ENCODE measurements around the gene CXorf66.
"Not testable (repeated sequence)": the region's sequence is repeated elsewhere in the genome, so short reads cannot be mapped to it uniquely, and the experiment has no call there.

CXorf66 gene

GRCh38 chrX:139965421-139965820 lies at the start of gene CXorf66:
CXorf66 (minus strand) TSS chrX:139965521; CDS start chrX:139965496, 25 bp downstream.
- Mint-ChIP-seq H3K27ac (no peak within 1 kb of the TSS), H3K4me1 (no peaks in the 10 kb centered on the region), H3K4me3 (no peak within 1 kb of the TSS), H3K9me3 (no peaks in the 10 kb centered on the region), H3K36me3 (ENCODE audit: low read depth) (no peaks in the 10 kb centered on the region), H3K27me3 (peaks cover 11% of the 10 kb centered on the region)
- no peak for ATAC-seq
- no peak for DNase-seq

GRCh38 chrX:139982856-139983255 lies 17.5 kb upstream of the CXorf66 start:
- Mint-ChIP-seq H3K27me3 (no peaks in the 10 kb centered on the region), H3K9me3 (no peaks in the 10 kb centered on the region), H3K4me1 (no peaks in the 10 kb centered on the region), H3K4me3 (no peak overlapping the region), H3K36me3 (ENCODE audit: low read depth) (no peaks in the 10 kb centered on the region), H3K27ac (no peak overlapping the region)
- no peak for ATAC-seq
- no peak for DNase-seq

DNA sequence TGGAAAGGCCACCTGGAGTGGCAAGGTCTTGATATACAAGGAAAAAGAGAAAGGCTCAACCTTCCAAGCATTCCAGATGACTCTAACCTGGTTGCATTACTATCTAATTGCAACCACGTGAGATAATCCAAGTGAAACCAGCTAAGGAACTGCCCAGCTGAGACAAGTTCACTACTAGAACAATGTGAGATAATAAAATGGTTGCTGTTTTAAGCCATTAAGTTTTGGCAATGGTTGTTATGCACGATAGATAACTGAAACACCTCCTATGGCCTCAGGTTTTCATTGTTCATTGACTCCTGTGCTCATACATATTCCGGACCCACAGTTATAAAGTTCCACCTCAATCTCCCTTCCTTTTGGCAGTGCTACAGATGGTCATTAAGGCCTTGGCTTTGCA lies 9.2 kb upstream of the CXorf66 start:
- no peak overlapping the region for H3K4me3 Mint-ChIP-seq
- peaks cover 1% of the 10 kb centered on the region for H3K4me1 Mint-ChIP-seq
- ATAC-seq (no peak), DNase-seq (no peak)
- H3K27ac Mint-ChIP-seq: no peak overlapping the region
- H3K36me3 Mint-ChIP-seq (ENCODE audit: low read depth): no peaks in the 10 kb centered on the region
- H3K27me3 Mint-ChIP-seq: peaks cover 5% of the 10 kb centered on the region
- no peaks in the 10 kb centered on the region for H3K9me3 Mint-ChIP-seq

GRCh38 chrX:139972629-139973624 lies 7.6 kb upstream of the CXorf66 start:
- Mint-ChIP-seq H3K27me3 (peaks cover 5% of the 10 kb centered on the region), H3K36me3 (ENCODE audit: low read depth) (no peaks in the 10 kb centered on the region), H3K4me1 (peaks cover 1% of the 10 kb centered on the region), H3K27ac (no peak overlapping the region), H3K9me3 (no peaks in the 10 kb centered on the region), H3K4me3 (no peak overlapping the region)
- ATAC-seq (no peak), DNase-seq (no peak)

DNA sequence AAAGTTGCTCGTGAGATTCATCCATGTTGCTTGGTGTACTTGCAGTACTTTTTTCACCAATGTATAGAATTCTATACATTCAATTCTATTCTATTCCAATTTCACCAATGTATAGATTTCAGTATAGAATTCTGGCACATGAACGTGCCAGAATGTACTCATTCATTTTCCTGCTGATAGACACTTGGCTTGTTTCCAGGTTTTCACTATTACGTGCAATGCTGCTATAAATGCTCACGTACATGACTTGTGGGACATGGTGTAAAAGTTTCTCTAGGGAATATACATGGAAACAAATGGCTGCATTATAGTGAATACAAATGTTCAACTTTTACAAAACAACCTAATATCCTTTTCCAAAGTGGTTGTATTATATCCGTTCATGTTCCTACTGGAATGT lies 6.8 kb upstream of the CXorf66 start:
- no peaks in the 10 kb centered on the region for H3K36me3 Mint-ChIP-seq (ENCODE audit: low read depth)
- no peak for ATAC-seq
- H3K9me3 Mint-ChIP-seq: no peaks in the 10 kb centered on the region
- H3K27ac Mint-ChIP-seq: no peak overlapping the region
- peaks cover 1% of the 10 kb centered on the region for H3K4me1 Mint-ChIP-seq
- no peak overlapping the region for H3K4me3 Mint-ChIP-seq
- H3K27me3 Mint-ChIP-seq: peaks cover 5% of the 10 kb centered on the region
- no peak for DNase-seq

GRCh38 chrX:139971394-139971749 lies 6.1 kb upstream of the CXorf66 start:
- H3K4me1 Mint-ChIP-seq: peaks cover 1% of the 10 kb centered on the region
- no peak overlapping the region for H3K27ac Mint-ChIP-seq
- no peaks in the 10 kb centered on the region for H3K9me3 Mint-ChIP-seq
- peaks cover 5% of the 10 kb centered on the region for H3K27me3 Mint-ChIP-seq
- DNase-seq (no peak), ATAC-seq (no peak)
- no peak overlapping the region for H3K4me3 Mint-ChIP-seq
- no peaks in the 10 kb centered on the region for H3K36me3 Mint-ChIP-seq (ENCODE audit: low read depth)

GRCh38 chrX:139969286-139969685 lies 4.0 kb upstream of the CXorf66 start:
- no peak overlapping the region for H3K4me3 Mint-ChIP-seq

DNA sequence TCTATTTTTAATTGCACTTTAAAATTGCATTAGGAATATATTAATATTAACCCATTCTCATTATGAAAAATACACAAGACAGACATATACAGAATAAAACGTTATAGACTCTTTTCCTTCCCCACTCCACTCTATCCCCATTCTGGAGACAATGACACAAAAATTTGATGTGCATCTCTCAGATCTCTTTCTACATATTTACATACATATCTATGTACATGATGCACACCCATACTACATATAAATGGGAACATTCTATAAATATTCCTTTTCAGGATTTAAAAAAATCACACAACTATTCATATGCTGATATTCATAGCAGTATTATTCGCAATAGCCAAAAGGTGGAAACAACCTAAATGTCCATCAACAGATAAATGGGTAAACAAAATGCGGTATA lies 2.4 kb upstream of the CXorf66 start:
- peaks cover 1% of the 10 kb centered on the region for H3K4me1 Mint-ChIP-seq
- no peaks in the 10 kb centered on the region for H3K9me3 Mint-ChIP-seq
- H3K27me3 Mint-ChIP-seq: peaks cover 5% of the 10 kb centered on the region
- no peak for ATAC-seq
- no peak overlapping the region for H3K27ac Mint-ChIP-seq
- H3K4me3 Mint-ChIP-seq: no peak overlapping the region
- no peak for DNase-seq
- no peaks in the 10 kb centered on the region for H3K36me3 Mint-ChIP-seq (ENCODE audit: low read depth)

More at GRCh38 chrX:139969286-139969685, 4.0 kb upstream of the CXorf66 start:
- Mint-ChIP-seq H3K36me3 (ENCODE audit: low read depth) (no peaks in the 10 kb centered on the region), H3K27ac (no peak overlapping the region), H3K9me3 (no peaks in the 10 kb centered on the region), H3K27me3 (peaks cover 5% of the 10 kb centered on the region), H3K4me1 (peaks cover 1% of the 10 kb centered on the region)
- ATAC-seq: no peak
- DNase-seq: no peak

DNA sequence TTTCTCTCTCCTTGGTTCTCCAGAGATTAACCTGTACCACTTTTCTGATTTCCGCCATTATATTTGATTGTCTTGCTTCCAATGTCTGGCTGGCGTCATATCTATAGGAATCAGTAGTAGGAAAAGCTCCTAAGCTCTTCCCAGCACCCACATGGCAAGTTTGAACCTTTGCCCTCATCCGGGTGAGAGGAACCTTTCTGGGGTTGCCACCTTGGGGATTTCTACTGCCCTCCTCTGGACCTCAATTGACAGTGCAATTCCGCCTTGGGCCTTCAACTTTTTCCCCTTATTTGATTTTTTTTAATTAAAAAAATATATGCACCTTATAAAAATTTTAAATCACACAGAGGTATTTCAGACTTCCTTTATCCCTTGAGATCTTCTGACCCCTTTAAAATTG lies 2.0 kb upstream of the CXorf66 start:
- H3K27me3 Mint-ChIP-seq: peaks cover 5% of the 10 kb centered on the region

GRCh38 chrX:139966159-139966558 lies 838 bp upstream of the CXorf66 start:
- H3K9me3 Mint-ChIP-seq; H3K4me1 Mint-ChIP-seq; H3K27me3 Mint-ChIP-seq; H3K36me3 Mint-ChIP-seq (ENCODE audit: low read depth); ATAC-seq; DNase-seq; H3K27ac Mint-ChIP-seq; H3K4me3 Mint-ChIP-seq: not testable (repeated sequence)

More for the DNA sequence above, 2.0 kb upstream of the CXorf66 start:
- Mint-ChIP-seq H3K4me3 (no peak overlapping the region), H3K36me3 (ENCODE audit: low read depth) (no peaks in the 10 kb centered on the region), H3K9me3 (no peaks in the 10 kb centered on the region), H3K4me1 (peaks cover 1% of the 10 kb centered on the region), H3K27ac (no peak overlapping the region)
- ATAC-seq: no peak
- DNase-seq: no peak

DNA sequence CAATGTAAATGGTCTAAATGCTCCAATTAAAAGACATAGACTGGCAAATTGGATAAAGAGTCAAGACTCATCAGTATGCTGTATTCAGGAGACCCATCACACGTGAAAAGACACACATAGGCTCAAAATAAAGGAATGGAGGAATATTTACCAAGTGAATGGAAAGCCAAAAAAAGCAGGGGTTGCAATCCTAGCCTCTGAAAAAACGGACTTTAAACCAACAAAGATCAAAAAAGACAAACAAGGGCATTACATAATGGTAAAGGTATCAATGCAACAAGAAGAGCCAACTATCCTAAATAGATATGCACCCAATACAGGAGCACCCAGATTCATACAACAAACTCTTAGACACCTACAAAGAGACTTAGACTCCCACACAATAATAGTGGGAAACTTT lies 4.2 kb downstream of the CXorf66 start:
- H3K36me3 Mint-ChIP-seq (ENCODE audit: low read depth); ATAC-seq; H3K4me1 Mint-ChIP-seq; DNase-seq; H3K4me3 Mint-ChIP-seq; H3K9me3 Mint-ChIP-seq; H3K27ac Mint-ChIP-seq: not testable (repeated sequence)
- H3K27me3 Mint-ChIP-seq: peaks cover 15% of the 10 kb centered on the region

- ATAC-seq (no peak), DNase-seq (no peak)
- H3K27me3 Mint-ChIP-seq: no peaks in the 10 kb centered on the region
- no peak overlapping the region for H3K4me3 Mint-ChIP-seq
- H3K27ac Mint-ChIP-seq: no peak overlapping the region
- H3K36me3 Mint-ChIP-seq (ENCODE audit: low read depth): no peaks in the 10 kb centered on the region
- no peaks in the 10 kb centered on the region for H3K4me1 Mint-ChIP-seq
- no peaks in the 10 kb centered on the region for H3K9me3 Mint-ChIP-seq
Observed at GRCh38 chrX:139949703-139950102, 15.6 kb downstream of the CXorf66 start.

DNA sequence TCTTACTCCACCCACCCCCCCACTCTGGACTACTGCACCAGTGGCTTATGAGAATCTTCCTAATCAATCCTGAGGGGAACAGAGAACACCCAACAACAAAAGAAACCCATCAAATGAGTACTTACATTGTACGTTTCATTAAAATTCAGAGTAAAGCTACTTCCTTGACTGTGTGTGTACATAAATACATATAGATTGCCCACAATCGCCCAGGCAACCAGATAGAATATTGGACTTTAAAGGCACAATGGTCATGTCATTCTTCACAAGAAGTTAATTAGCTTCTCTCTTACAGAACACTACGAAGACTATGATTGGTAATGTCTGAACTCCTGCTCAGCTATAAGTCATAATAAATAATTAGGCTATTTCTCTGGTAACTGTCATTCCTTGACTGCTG lies 20.2 kb downstream of the CXorf66 start:
- Mint-ChIP-seq H3K4me3 (no peak overlapping the region), H3K4me1 (no peaks in the 10 kb centered on the region), H3K36me3 (ENCODE audit: low read depth) (no peaks in the 10 kb centered on the region), H3K27ac (no peak overlapping the region), H3K9me3 (no peaks in the 10 kb centered on the region), H3K27me3 (peaks cover 2% of the 10 kb centered on the region)
- DNase-seq (no peak), ATAC-seq (no peak)

- ATAC-seq: no peak
- Mint-ChIP-seq H3K4me3 (no peak overlapping the region), H3K27me3 (no peaks in the 10 kb centered on the region), H3K4me1 (peaks cover 5% of the 10 kb centered on the region), H3K27ac (no peak overlapping the region), H3K36me3 (ENCODE audit: low read depth) (no peaks in the 10 kb centered on the region), H3K9me3 (no peaks in the 10 kb centered on the region)
- DNase-seq: no peak
Observed at GRCh38 chrX:139936259-139936658, 29.1 kb downstream of the CXorf66 start.

- Mint-ChIP-seq H3K4me1 (peaks cover 24% of the 10 kb centered on the region), H3K4me3 (peak overlapping the region; percentile 81), H3K27ac (peak overlapping the region; percentile 87), H3K27me3 (no peaks in the 10 kb centered on the region), H3K36me3 (ENCODE audit: low read depth) (peaks cover 4% of the 10 kb centered on the region), H3K9me3 (no peaks in the 10 kb centered on the region)
- DNase-seq (no peak), ATAC-seq (no peak)
Observed at GRCh38 chrX:139933904-139934303, 31.4 kb downstream of the CXorf66 start.

Data from activated naive CD8-positive, alpha-beta T cell treated with anti-CD3 and anti-CD28 coated beads, Interleukin-2, amount 50 U/mL, for 24 hours (primary cell).